Erythroblast (primary cell): Measurements from ENCODE around the gene ACRV1.

Source experiments
- GATA1 ChIP-seq: IDR thresholded peaks from 2 replicates; pipeline ENCODE4 v1.6.1; 2011; ENCODE audit warnings: low read depth, mild to moderate bottlenecking, control low read depth, low read length, moderate library complexity
- POLR2A ChIP-seq: IDR thresholded peaks from 2 replicates; pipeline ENCODE4 v1.6.1; 2011; ENCODE audit warnings: mild to moderate bottlenecking, low read length

DNA sequence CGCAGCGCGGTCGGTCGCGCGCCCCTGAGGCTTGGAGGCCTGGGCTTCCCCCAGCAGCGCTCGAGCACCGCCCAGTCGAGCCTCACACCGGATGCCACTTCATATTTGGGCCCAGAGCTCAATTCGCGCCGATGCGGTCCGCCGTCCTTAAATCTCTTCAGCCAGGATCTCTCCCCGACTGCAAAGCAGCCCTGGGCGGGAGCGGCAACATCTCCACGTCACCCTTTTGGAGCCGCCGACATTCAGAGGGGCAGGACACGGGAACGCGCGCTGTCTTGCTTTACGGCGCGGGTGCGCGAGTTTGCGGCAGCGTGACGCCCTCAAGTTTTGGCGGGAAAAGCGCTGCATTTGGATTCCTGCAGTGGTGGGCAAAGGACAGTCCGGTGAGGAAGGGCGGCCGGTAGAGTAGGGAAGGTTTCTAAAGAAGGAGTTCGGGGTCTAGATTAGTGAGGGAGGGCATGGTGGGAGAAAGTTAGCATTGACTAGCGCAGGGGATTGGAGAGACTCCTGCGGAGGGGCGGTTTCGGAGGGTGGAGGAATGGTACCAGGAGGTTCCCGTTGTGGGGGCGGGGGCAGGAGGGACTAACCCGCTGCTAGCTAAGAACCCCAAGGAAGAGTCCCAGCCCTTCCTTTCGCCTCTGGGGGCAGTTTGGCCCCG lies 54.9 kb downstream of the ACRV1 start:
- TF ChIP-seq POLR2A (peak; percentile 92), GATA1 (no peak)
